GM21619 (cell line): Measurements from ENCODE around the gene NSDHL.
"Not testable (repeated sequence)": the region's sequence is repeated elsewhere in the genome, so short reads cannot be mapped to it uniquely, and the experiment has no call there.

ENCODE experiments used
- ATAC-seq: cut with Tn5 transposase; IDR thresholded peaks from one replicate; pipeline ENCODE4 v1.9.1; 2021; ENCODE audit not compliant: unreplicated experiment

The NSDHL gene

GRCh38 chrX:152830312-152831305 lies at the start of gene NSDHL, which contains the start of gene CETN2:
NSDHL (plus strand) TSS chrX:152831063; CDS start chrX:152846325, 15,262 bp downstream.
CETN2 (minus strand) TSS chrX:152830757; CDS start chrX:152830710, 47 bp downstream.
- peak; percentile 98 for ATAC-seq

DNA sequence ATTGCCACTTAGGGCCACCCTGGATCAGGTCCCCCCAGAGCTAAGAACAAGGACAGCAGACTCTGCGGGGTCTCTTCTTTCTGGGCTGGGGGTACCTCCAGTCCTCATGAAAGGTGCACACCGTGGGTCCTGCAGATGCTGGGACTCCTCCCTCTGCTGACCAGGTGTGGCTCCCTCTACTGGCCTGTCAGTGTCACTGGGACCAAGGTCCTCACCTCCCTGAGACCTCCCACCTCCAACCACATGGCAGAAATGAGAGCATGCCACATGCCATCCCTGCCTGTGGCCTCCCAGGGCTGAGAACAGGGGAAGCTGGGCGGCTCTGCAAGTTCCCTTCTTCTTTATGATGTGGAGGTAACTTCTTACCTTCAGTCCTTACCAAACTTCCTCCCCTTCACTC lies 43.8 kb upstream of the NSDHL start:
- ATAC-seq: peak; percentile 74

DNA sequence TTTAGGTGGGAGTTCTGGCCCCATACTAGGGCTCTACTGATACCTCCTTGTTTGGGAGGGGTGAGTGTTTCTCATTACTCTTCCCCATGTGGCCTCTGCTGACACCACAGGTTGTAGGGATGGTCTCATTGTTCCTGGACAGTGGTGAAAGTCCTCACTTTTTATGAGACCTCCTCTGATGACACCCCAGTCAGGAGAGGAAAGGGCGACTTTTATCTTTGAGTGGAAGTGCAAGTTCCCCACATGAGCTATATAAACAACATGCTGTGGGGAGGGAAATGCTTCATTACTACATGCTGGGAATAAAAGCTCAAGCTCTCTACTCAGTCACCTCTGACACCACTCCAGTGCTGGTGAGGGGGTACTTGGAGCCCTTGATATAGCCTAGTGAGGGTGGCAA lies 31.9 kb upstream of the NSDHL start:
- no peak for ATAC-seq

- no peak for ATAC-seq
These were observed 24.8 kb upstream of the NSDHL start for GRCh38 chrX:152806035-152806434.

DNA sequence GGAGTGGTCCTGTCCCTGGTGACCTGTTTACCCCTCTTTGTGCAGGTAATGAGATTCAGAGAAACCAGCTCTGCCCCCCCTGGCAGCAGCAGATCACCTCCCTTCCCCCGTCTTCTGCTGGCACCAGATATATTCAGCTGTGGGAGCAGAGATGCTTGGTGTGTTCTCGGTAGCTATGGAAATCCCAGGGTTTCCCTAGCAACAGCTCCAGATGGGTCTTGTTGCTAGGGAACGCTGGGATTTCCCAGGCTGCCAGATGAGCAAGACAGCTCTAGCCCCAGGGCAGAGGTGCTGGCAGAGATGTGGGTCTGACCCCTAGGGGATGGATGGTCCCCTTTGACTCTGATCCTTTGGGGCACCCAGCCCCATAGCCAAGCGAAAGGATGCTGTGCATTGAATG lies 20.5 kb upstream of the NSDHL start:
- ATAC-seq: no peak

DNA sequence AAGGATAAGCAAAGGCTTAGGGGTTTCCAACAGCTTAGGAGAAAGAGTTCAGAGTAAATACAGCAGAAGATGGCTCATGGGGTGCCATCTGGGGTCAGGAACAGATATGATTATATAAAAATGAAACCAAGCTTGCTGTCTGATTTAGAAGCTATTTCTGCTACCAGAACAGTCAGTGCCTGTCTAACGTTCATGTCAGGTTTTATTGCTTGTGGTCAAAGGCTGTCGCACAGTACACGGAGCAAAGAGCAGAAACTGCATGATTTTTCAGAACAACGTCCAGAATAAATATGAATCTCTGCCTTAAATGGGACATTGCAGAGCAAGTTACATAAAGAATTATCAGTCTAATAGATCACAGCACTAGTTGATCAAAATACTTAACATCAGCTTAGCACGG lies 17.7 kb upstream of the NSDHL start:
- ATAC-seq: no peak

DNA sequence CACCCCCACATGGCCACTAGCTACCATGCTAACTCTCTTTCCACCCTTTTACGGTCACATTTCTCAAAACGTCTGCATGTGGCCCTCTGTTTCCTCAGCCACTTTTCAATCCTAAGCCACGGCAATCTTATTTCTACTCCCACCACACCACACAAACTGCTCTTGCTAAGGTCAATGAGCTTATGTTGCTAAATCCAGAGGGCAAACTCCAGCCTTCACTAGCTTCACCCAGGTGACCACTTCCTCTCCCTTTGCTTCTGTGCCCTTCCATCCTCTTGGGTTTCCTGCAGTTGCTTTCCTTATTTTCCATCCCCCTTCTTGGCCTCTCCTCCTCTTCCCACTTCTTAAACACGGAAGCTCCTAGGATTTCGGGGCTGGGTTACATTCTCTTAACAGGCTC lies 16.8 kb upstream of the NSDHL start:
- no peak for ATAC-seq

DNA sequence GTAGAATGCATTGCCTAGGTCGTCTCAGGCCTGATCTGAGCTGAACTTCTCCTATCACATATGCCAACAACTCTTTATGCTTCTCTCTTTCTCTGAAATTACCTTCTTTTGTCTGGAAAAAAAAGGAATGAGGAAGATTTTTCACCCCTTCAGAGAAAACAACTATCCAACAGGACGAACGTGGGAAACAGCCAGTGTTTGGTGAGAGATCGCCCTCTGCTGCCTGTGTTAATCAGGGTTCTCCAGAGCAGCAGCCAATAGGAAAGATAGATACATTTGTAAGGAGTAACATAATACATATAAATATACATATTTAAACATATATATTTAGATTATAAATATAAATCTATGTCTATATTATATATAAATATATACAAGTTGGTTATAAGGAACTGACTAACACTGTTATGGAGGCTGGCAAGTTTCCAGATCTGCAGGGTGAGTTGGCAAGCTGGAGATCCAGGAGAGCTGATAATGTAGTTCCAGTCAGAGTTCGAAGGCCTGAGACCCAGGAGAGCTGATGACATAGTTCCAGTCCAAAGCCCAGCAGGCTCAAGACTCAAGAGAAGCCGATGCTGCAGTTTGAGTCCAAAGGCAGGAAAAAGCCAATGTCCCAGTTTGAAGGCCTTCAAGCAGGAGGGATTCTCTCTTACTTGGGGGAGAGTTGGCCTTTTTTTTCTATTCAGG lies 13.6 kb upstream of the NSDHL start:
- ATAC-seq: no peak

DNA sequence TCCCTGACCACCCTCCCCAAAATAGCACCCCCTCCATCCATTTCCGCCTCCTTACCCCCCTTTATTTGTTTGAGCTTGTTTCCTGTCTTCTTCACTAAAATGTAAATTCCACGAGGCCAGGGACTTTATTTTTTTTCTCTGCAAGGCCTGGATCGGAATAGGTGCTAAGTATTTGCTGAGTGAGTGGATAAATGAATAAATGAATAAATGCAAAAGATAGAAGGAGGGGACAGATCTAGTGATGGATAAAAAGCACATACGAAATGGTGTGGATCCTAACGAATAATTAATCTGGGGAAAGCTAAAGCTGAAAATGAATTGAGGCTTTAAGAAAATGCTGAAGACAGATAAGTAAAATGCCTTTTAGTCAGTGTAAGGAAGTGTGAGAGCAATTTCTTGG lies 12.5 kb upstream of the NSDHL start:
- ATAC-seq: no peak

DNA sequence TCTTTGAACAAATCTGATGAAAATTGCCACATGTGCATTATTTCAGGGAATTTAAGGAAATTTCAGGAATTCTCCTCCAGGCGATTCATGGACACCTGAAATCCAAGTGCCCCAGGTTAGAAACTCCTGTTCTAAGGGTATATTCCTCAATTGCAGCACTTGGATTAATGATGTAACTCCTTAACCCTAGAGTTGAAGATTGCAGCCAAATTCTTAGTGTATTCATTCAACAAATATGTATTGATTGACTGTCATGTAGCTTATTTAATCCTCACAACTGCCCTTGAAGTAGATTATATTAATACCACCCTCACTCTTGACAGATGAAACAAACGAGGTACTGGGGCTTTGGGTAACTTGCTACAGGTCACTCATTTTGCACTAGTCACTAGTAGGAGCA lies 11.6 kb upstream of the NSDHL start:
- no peak for ATAC-seq

DNA sequence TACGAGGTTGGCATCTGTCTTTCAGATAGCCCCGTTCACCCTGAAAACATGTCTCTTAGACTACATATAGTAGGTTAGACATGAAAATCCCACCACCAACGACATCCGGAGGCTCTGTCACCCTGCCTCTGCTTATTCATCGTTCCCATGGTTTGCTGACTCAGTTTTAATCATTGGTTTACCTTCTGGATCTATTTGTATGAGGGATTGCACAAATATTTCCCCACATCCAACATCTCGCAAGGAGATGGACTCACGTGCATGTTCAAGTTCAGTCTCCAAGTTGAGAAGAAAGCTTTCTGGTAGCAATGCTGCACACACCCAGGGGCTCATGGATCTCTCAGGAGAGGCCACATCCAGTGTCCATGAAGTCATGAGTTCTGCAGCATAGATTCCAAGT lies 11.1 kb upstream of the NSDHL start:
- ATAC-seq: no peak

DNA sequence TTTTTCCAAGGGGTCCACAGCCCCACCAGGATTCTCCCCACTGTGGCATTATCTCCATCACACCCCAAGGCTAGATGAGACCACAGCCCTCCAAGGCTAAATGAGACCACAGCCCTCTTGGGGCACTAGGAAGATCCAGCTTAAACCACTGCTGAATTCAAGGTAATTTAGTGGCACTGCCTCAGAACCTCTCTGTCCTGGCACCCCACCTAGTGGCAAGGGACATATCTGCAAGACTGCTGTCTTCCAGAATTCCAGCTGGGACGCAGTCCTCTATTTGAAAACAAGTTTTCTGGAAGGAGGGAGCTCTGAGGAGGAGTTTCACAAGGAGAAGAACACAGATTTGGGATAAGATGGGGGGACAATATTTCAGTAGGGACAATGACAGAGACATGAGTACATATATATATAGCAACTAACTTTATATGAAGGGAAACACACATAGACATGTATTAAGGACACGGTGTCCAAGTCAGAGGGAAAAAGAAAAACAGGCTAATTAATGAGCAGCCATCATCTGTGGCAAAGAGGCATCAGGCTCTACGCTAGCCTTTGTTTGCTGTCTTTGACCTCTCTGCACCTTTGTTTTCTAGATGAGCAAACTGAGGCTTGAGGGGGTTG lies 9.6 kb upstream of the NSDHL start:
- ATAC-seq: no peak

GRCh38 chrX:152822383-152823086 lies 8.3 kb upstream of the NSDHL start:
- no peak for ATAC-seq

GRCh38 chrX:152823657-152824056 lies 7.2 kb upstream of the NSDHL start:
- no peak for ATAC-seq

DNA sequence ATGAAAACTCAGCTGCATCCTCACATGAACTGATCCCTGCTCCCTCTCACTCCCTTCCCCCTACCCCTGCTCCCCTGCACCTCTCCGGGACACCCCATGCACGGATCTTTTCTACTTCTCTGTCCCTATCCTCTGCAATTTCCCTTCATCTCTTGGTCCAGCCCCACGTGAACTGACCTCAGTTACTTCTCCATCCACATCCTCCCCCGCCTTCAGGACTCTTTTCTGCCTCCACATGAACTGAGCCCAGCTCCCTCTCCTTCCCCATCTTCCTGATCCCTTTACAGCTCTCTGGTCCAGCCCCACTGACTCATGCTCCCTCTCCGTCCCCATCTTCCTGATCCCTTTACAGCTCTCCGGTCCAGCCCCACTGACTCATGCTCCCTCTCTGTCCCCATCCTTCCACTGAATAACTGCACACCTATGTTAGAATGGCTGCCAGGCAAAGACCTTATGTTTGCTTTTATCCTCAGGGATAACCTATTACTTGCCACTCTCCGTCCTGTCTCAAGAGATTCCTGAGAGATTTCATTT lies 6.0 kb upstream of the NSDHL start:
- no peak for ATAC-seq

- ATAC-seq: no peak
These were observed 528 bp downstream of the NSDHL start for GRCh38 chrX:152831391-152831790.

DNA sequence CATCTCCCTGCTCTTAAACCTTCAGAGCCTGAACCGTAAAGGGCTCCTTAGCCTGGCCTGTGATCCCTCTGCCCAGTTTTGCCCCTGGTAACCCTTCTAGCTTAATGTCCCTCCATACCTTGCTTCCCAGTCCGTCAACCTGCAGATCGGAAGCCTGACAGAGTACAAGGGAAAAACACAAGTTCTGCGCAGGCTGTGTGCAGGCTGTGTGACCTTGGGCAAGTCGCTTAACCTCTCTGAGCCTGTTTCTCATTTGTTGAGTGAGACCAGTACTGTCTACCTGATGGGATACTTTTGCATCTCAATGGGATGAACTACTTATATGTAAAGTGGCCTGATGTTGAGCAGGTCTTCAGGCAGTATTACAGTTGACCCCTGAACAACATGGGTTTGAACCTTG lies 1.7 kb downstream of the NSDHL start:
- ATAC-seq: no peak

- no peak for ATAC-seq
These were observed 2.5 kb downstream of the NSDHL start for GRCh38 chrX:152833378-152833777.

GRCh38 chrX:152835470-152835869 lies 4.6 kb downstream of the NSDHL start:
- not testable (repeated sequence) for ATAC-seq

DNA sequence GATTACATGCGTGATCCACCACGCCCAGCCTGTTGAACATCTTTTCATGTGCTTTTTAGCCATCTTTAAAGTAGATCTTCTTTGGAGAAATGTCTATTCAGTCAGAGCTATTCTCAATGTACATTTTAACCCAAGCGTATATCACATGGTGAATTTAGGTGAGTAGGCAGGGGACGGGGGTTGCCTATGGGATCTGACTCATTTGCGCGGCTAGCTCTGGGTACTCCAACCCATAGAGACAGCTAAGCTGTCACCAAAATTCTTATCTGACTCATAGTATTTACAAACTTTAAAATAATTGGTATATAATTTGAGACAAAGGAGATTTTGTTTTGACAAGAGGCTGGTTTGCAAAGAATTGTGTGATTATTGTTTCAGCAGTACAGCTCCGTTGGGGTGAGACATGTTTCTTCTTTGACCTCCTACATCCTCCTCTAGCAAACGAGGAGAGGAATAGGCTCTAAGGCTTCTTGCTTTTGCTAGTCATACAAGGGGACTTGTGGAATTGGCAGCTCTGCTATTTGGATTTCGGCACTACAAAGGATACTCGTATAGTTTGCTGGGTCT lies 12.0 kb downstream of the NSDHL start:
- ATAC-seq: no peak
